Thyroid gland (tissue), 4 donors: Measurements from ENCODE around the gene RGS1.

ENCODE experiments used
- CTCF ChIP-seq, 6 experiments: fragments of 200-600 bp in 3 of 6; fragments of 450-650 bp in 3 of 6; sonication (generic) in 3 of 6; IDR thresholded peaks; one replicate each; pipeline ENCODE4 v1.5.1; 2016 to 2019; ENCODE audit warnings: antibody characterized with exemption in 6 of 6, mild to moderate bottlenecking in 2 of 6, inconsistent platforms in 1 of 6, moderate library complexity in 1 of 6
- POLR2A ChIP-seq, 2 donors: fragments of 450-650 bp; IDR thresholded peaks; one replicate each; pipeline ENCODE4 v1.6.1; 2017; ENCODE audit warnings: antibody characterized with exemption in 2 of 2, mild to moderate bottlenecking in 2 of 2, moderate library complexity in 1 of 2

- TF ChIP-seq CTCF (IDR thresholded peaks at IDR 0.05) = no peak
- no peak for TF ChIP-seq POLR2A (IDR thresholded peaks at IDR 0.05)
Observed at GRCh38 chr1:192601567-192601966, 26.0 kb downstream of the RGS1 start.
